ENCODE measurements around the gene EXO5.
"Not testable (repeated sequence)": the region's sequence is repeated elsewhere in the genome, so short reads cannot be mapped to it uniquely, and the experiment has no call there.

EXO5 gene, protein sequence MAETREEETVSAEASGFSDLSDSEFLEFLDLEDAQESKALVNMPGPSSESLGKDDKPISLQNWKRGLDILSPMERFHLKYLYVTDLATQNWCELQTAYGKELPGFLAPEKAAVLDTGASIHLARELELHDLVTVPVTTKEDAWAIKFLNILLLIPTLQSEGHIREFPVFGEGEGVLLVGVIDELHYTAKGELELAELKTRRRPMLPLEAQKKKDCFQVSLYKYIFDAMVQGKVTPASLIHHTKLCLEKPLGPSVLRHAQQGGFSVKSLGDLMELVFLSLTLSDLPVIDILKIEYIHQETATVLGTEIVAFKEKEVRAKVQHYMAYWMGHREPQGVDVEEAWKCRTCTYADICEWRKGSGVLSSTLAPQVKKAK

DNA sequence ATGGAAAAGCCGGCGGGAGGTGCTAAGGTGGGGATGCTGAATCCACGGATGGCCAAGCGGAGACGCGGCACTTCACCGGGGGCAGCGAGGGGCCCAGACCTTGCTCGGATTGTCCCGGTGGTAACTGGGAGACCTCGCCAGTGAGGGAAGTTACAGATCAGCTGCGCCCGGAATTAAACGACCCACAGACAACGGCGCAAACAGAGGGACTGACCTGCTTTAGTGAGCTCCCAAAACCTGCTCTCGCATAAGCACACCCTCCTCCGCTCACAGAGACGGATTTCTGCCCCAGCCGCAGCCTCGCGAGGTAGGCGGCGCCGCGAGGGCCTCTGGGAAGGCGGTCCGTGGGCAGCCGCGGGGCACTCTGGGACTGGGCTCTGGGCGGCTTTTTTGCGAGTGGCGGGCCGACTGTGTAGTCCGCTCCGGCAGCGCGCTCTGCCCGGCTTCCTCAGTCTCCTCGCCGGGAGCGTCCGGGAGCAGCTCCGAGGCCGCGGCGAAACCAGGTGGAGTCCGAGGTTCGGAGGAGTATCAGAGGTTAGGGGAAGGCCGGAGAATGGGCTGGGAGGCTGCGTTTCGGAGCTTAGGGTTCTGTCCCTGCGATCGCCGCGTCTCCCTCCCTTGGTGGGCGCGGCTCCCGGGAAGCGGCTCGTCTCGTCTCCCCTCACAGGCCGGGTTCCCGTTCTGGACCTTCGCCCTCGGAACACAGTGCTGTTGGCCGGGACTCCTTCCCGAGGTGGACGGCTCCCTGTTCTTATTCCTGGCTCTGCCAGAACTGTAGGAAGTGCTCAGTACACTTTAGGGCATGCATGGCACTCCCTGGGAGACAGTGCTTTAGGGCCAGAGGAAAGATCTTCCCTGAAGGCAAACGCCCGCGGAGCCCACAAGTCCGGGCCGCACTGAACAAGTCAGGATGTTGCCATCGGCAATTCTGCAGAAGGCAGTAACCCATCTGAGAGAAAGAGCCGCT is at the start of gene EXO5:
Gene EXO5 (plus strand): TSS at position 393 of the 967 bp plus-strand sequence. CDS start 5,778 bp downstream, outside the sequence.
- in situ Hi-C loops (cut with HindIII; ENCODE audit: low pct_ligation_motif_present, low pct_unique_long_range_greater_than_20kb, low sequenced_read_pairs) = no loop called here

DNA sequence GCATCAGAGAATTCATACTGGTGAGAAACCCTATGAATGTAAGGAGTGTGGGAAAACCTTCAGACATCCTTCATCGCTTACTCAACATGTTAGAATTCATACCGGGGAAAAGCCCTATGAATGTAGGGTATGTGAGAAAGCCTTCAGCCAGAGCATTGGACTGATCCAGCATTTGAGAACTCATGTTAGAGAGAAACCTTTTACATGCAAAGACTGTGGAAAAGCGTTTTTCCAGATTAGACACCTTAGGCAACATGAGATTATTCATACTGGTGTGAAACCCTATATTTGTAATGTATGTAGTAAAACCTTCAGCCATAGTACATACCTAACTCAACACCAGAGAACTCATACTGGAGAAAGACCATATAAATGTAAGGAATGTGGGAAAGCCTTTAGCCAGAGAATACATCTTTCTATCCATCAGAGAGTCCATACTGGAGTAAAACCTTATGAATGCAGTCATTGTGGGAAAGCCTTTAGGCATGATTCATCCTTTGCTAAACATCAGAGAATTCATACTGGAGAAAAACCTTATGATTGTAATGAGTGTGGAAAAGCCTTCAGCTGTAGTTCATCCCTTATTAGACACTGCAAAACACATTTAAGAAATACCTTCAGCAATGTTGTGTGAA is 45.5 kb upstream of the EXO5 start:
- no peak for DNase-seq
- in situ Hi-C loops (cut with HindIII; ENCODE audit: low pct_ligation_motif_present, low pct_unique_long_range_greater_than_20kb, low sequenced_read_pairs) = no loop called here

More for the DNA sequence above, at the start of gene EXO5:
- DNase-seq = peak; percentile 73

DNA sequence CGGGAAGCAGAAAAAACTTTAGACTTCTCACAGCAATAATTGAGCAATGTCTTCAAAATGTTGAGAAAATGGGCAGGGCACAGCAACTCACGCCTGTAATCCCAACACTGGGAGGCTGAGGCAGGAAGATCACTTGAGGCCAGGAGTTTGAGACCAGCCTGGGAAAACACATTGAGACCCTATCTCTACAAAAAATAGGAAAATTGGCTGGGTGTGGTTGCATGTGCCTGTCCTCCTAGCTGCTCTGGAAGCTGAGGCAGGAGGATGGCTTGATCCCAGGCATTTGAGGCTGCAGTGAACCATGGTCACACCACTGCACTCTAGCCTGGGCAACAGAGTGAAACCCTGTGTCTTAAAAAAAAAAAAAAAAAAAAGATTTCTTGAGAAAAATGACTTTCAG is 39.2 kb upstream of the EXO5 start:
- no peak for DNase-seq
- in situ Hi-C loops (cut with HindIII; ENCODE audit: low pct_ligation_motif_present, low pct_unique_long_range_greater_than_20kb, low sequenced_read_pairs) = no loop called here

DNA sequence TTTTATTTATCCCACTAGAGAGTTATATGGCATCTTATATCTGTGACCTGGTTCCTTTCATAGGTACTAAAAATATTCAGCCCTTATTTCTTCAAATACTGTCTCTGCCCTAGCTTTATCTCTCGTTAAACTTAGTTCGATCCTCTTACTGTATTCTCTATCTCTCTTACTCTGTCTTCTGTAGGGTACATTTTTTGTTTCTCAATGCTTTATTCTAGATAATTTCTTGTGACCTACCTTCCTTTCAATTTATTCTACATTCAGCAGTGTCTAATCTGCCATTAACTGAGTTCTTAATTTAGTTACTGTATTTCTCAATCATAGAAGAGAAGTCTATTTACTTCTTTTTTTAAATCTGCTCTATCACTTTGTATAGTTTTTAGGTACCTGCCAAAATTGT is 33.3 kb upstream of the EXO5 start:
- in situ Hi-C loops (cut with HindIII; ENCODE audit: low pct_ligation_motif_present, low pct_unique_long_range_greater_than_20kb, low sequenced_read_pairs) = no loop called here
- no peak for DNase-seq

DNA sequence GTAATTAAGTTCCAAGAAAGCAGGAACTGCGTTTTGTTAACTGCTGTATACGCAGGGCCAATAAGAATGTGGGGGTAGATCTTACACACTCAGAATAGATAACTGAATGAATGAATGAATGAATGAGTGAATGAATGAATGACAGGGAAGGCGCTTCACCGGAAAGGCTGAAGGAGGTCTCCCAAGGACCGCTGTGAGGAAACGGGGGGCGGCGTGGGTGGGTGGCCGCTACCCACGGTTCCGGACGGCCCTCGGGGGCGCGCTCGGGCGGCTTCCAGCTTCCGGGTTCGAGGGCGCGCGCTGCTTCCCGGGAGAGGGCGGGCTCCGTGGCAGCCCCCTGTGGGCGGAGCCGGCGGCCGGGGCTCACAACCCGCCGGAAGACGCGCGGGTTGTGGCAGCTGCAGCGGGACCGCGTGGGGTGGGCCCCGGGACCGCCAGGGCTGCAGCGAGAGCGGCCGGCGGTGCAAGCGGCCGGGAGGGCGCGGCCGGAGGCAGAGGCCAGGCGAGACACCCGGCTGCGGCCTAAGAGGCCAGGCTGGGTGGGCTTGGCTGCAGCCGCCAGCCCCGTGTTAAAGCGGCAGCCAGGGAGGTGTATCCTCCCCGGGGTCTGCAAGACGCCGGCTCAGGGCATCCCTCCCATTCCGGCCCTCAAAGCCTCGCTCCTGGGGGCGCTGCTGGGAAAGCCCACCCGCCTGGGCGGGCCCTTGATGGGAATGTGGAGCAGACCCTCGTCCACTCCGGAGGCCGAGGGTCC is 31.5 kb upstream of the EXO5 start, which contains the start of gene ZFP69:
Gene ZFP69 (plus strand): TSS at position 367 of the 754 bp plus-strand sequence. CDS start 2,072 bp downstream, outside the sequence.
- in situ Hi-C loops (cut with HindIII; ENCODE audit: low pct_ligation_motif_present, low pct_unique_long_range_greater_than_20kb, low sequenced_read_pairs) = no loop called here
- peak; percentile 56 for DNase-seq

DNA sequence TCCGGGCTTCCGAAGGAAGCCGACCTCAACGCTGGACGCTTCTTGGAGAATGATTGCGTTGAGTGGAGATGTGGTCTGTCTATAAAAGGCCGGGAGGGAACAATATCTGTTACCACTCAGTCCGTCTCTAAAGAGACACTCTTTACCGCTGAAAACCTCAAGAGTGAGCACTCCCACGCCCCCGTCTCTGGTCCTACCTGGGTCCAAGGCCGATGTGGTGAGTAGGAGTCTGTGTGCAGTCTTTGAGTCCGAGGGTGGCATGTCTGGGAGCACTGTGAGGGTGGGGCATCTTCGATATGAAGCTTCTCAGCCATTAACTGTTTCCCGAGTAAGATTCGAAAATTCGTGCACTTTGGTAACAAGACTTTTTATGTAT is 30.9 kb upstream of the EXO5 start:
- in situ Hi-C loops (cut with HindIII; ENCODE audit: low pct_ligation_motif_present, low pct_unique_long_range_greater_than_20kb, low sequenced_read_pairs) = no loop called here
- DNase-seq = no peak

DNA sequence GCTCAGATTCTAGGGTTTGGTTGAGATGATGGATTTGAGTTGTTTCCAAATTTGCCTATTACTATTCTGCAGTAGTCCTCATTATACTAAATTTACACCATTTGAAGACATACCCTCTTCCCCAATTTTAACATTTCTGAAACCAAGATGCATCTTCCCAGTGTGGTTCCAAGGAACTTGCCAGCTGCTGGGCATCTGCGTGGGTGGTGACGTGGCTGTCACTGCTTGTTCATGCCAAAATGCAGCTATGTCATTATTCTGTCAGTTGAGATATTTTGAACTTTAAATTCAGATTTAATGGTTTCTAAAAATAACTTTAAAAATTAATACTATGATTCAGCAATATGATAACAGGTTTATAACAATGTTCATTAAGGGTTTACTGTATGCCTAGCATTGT is 30.3 kb upstream of the EXO5 start:
- in situ Hi-C loops (cut with HindIII; ENCODE audit: low pct_ligation_motif_present, low pct_unique_long_range_greater_than_20kb, low sequenced_read_pairs) = no loop called here
- no peak for DNase-seq

DNA sequence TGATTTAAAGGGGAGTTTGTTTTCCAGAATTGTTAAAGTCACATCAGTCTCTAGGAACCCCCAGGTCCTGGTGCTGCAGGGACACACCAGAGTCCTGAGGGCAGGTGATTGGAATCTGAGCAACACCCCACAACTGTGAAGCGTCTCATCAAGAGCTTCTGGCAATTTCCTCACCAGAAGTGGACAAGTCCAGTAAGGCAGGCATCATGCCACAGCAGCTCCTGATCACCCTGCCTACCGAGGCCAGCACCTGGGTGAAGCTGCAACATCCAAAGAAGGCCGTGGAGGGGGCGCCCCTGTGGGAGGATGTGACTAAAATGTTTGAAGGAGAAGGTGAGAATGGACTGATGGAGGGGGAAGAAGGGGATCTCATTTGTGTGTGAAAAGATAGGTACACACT is 29.4 kb upstream of the EXO5 start:
- no peak for DNase-seq
- in situ Hi-C loops (cut with HindIII; ENCODE audit: low pct_ligation_motif_present, low pct_unique_long_range_greater_than_20kb, low sequenced_read_pairs) = no loop called here

DNA sequence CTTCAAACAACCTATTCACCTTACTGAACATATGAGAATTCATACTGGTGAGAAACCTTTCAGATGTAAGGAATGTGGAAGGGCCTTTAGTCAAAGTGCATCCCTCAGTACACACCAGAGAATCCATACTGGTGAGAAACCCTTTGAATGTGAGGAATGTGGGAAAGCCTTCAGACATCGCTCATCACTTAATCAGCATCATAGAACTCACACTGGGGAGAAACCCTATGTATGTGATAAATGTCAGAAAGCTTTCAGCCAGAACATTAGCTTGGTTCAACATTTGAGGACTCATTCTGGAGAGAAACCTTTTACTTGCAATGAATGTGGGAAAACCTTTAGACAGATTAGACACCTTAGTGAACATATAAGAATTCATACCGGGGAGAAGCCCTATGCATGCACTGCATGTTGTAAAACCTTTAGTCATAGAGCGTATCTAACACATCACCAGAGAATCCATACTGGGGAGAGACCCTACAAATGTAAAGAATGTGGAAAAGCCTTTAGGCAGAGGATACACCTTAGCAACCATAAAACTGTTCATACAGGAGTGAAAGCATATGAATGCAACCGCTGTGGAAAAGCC is 13.2 kb upstream of the EXO5 start:
- in situ Hi-C loops (cut with HindIII; ENCODE audit: low pct_ligation_motif_present, low pct_unique_long_range_greater_than_20kb, low sequenced_read_pairs) = no loop called here
- no peak for DNase-seq

DNA sequence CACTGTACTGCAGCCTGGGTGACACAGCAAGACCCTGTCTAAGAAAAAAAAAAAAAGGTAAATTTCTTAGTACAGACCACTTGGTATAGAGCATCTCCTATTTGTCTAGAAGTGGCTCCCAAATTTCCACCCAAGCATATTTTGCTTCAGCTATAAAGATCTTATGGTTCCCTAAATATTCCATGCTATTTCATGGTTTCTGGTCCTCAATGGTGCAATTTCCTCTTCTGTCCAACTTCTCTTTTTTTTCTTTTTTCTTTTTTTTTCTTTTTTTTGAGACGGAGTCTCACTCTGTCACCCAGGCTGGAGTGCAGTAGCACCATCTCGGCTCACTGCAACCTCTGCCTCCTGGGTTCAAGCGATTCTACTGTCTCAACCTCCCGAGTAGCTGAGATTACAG is 5.9 kb upstream of the EXO5 start:
- in situ Hi-C loops (cut with HindIII; ENCODE audit: low pct_ligation_motif_present, low pct_unique_long_range_greater_than_20kb, low sequenced_read_pairs); DNase-seq: not testable (repeated sequence)

DNA sequence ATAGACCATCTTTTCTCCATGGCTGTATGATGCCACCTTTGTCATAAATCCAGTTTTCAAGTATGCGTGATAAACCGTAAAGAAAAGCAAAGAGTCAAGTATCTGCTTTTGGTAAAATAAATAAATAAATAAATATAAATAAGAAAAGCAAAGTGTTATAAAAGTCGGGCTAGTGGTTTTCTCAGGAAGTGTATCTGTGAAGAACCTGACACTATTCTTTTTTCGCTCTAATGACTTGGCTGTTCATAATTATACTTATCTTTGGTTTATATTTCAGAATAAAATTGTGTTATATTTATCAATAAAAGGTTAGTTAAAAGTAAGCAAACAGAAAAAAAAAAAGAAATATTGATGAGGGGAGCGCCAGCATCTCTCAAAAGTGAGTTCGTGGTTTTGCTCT is 594 bp upstream of the EXO5 start:
- in situ Hi-C loops (cut with HindIII; ENCODE audit: low pct_ligation_motif_present, low pct_unique_long_range_greater_than_20kb, low sequenced_read_pairs) = no loop called here
- DNase-seq = no peak

DNA sequence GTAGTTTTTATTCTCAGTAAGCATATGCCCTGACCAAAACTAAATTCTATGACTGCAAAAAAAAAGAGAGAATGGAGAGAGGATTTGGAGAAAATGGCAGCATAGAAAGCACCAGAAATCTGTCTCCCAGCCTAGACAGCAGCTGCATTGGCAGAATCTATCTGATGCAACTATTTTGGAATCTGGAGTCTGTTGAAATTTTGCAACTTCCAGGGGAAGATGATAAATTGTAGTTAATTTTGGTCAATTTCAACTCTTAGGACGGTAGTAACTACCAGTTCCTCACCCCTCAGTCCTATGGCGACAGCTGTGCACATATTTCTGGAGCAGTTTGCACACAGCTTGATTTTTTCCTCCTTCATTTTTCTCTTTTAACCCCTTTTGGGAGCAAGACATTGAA is 10.9 kb downstream of the EXO5 start:
- no peak for DNase-seq
- in situ Hi-C loops (cut with HindIII; ENCODE audit: low pct_ligation_motif_present, low pct_unique_long_range_greater_than_20kb, low sequenced_read_pairs) = no loop called here

DNA sequence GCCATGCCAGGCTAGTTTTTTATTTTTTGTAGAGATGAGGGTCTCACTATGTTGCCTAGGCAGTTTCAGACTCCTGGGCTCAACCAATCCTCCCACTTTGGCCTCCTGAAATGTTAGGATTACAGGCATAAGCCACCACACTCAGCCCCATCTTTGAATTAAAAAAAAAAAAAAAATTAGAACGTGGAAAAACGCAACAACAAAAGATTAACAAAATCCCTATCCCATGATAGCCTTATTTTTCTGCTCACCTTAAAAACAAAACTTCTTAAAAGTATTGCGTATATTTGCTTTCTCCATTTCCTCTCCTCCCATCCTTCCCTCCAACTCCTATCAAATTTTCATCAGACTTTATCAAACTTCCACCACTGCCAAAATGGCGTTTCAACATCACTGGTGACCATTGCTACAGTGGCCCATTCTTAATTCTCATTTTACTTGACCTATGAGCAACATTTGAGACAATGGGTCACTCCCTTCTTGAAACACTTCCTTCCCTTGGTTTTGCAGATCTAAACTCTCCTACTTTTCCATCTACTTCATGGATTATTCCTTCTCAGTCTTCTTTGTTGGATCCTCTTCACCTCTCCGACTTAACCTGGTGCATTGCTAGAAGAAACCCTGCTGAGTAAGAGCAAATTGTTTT is 22.3 kb downstream of the EXO5 start:
- in situ Hi-C loops (cut with HindIII; ENCODE audit: low pct_ligation_motif_present, low pct_unique_long_range_greater_than_20kb, low sequenced_read_pairs) = no loop called here
- DNase-seq = no peak

DNA sequence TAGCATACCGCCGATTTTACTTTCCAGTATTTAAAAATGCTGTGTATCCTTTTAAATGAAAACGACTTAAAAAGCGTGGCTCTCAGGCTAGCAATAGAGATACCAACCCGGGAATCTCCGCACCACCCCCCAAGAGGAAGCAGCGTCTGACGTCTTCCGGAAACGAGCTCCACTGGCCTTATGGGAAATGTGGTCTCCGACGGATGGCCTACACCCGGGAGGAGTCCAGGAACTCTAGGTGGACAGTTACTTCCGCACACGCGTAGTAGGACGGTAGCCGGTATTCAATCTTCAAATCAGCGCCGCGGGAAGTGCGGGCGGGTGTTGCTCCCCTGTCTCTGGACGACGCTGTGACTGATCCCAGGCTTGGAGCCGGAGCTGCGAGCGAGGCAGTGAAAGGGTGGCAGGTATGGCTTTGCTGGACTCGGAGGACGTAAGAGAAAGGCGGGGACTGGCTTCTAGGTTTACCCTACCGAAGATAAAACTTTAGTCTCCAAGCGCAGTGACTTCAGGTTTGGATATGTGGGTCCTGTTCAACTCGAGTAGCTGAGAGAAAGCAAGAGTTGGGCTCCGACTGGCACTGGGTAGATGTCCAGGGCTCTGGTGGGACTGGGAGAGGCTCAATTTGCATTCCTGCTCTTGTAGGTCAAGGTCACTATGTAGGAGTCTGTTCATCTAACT is 23.0 kb downstream of the EXO5 start, which contains the start of gene ZNF684:
Gene ZNF684 (plus strand): TSS at position 257 of the 681 bp plus-strand sequence. CDS start 1,530 bp downstream, outside the sequence.
- in situ Hi-C loops (cut with HindIII; ENCODE audit: low pct_ligation_motif_present, low pct_unique_long_range_greater_than_20kb, low sequenced_read_pairs) = no loop called here
- DNase-seq = peak; percentile 93

DNA sequence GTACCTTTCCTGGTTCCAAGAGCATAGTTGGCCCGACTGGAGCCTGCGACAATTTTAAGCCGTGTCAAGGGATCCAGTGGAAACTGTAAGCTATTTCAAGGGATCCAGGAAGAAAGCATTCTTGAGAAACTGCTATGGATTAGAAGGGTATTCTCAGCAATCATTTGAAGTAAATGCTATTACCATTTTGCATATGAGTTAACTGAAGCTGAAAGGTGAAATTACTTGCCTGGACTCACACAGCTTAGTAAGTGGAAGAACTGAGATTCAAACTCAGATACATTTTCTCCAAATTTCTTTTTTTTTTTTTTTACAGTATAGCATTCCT is 23.5 kb downstream of the EXO5 start:
- no peak for DNase-seq
- in situ Hi-C loops (cut with HindIII; ENCODE audit: low pct_ligation_motif_present, low pct_unique_long_range_greater_than_20kb, low sequenced_read_pairs) = no loop called here

DNA sequence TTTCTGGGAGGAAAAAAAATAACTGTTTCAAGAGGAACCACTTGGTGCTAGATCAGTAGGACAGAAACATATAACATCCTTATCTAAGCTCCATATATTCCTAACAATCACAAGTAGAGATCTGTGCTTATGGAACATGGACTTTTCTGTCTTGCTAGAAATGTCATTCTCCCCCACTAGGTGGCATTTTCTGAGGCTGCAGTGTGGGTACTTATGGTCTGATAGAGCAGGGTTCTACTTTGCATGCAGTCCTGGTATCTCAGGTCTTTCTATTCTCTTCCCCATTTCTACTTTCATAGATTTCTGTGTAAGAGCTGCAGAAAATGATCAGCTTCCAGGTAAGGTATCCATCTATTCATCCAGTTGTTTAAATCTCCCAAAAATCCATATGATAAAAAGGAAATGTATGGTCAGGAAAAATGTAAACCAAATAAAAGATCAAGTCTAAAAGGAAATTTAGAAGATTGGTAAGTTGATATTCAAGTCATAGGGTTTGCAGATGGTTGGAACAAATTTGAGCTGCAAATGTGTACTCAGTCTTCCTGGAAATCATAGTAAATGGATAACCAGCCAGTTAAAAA is 24.4 kb downstream of the EXO5 start:
- in situ Hi-C loops (cut with HindIII; ENCODE audit: low pct_ligation_motif_present, low pct_unique_long_range_greater_than_20kb, low sequenced_read_pairs) = no loop called here

DNA sequence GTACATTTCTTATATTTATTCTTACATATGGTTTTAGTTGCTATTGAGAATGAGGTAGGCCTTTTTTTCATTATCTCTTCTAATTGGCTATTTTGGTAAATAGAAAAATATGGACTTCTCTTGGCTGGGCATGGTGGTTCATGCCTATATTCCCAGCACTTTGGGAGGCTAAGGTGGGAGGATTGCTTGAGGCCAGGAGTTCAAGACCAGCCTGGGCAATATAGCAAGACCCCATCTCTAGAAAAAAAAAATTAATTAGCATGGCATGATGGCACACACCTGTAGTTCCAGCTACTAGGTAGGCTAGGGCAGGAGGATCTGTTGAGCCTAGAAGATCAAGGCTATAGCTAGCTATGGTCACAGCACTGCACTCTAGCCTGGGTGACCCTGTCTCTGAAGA is 26.0 kb downstream of the EXO5 start:
- in situ Hi-C loops (cut with HindIII; ENCODE audit: low pct_ligation_motif_present, low pct_unique_long_range_greater_than_20kb, low sequenced_read_pairs) = no loop called here
- DNase-seq = no peak

More for the DNA sequence above, 24.4 kb downstream of the EXO5 start:
- DNase-seq = peak; percentile 68
